BLaER1 treated with 17β-estradiol and CSF1 and Interleukin-3, amounts not matched to agents 10 nM and 100 nM (cell line): ENCODE results near the gene NAA38.
A peak's percentile ranks its signal among the peaks of the same experiment; 100 is the strongest.

Source experiments
- H3K27ac ChIP-seq, 11 experiments: shearing (Covaris generic); formaldehyde crosslinking; 2 replicates each; pipeline ENCODE4 v1.8.1; 2022
- H3K27me3 ChIP-seq, 11 experiments: shearing (Covaris generic); formaldehyde crosslinking; 2 replicates each; pipeline ENCODE4 v1.8.1; 2022
- H3K36me3 ChIP-seq, 11 experiments: shearing (Covaris generic); formaldehyde crosslinking; 2 replicates each; pipeline ENCODE4 v1.8.1; 2022
- H3K4me1 ChIP-seq, 10 experiments: shearing (Covaris generic); formaldehyde crosslinking; 2 replicates each; pipeline ENCODE4 v1.8.1; 2022
- H3K4me2 ChIP-seq, 11 experiments: shearing (Covaris generic); formaldehyde crosslinking; 2 replicates each; pipeline ENCODE4 v1.8.1; 2022
- H3K4me3 ChIP-seq, 10 experiments: shearing (Covaris generic); formaldehyde crosslinking; 2 replicates each; pipeline ENCODE4 v1.8.1; 2022
- H3K9ac ChIP-seq, 11 experiments: shearing (Covaris generic); formaldehyde crosslinking; 2 replicates each; pipeline ENCODE4 v1.8.1; 2022
- H3K9me3 ChIP-seq, 11 experiments: shearing (Covaris generic); formaldehyde crosslinking; replicated peaks in 1 of 11; 2 replicates each; pipeline ENCODE4 v1.8.1; 2022
- H4K20me1 ChIP-seq, 11 experiments: shearing (Covaris generic); formaldehyde crosslinking; 2 replicates each; pipeline ENCODE4 v1.8.1; 2022
- Cebpa-rat ChIP-seq, 11 experiments: shearing (Covaris generic); IDR thresholded peaks; 2 replicates each; pipeline ENCODE4 v1.8.1; 2022

NAA38 gene

DNA sequence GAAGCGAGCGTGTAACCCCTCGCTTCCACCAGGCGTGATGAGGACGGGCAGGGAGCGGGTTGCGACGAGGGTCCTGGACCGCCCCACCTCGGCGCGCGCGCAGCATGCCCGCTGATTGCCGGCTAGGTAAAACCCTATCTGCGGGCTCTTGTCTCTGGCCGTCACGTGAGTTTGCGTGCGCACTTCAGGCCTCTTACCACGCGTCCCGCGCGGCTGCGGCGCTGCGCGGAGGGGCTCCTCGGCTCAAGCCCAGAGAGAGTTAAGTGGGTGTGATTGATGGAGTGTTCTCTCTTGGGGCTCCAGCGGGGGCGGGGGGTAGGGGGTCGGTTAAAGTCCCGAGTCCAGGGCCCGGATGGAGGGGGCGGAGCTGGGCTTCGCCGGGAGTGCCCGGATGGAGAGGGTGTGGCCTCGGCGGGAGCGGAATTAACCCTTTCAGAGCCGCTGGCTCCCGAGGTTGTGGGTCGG lies 15.4 kb downstream of the NAA38 start:
- no peaks in the 10 kb centered on the region for H3K9me3 ChIP-seq
- H3K27me3 ChIP-seq = no peaks in the 10 kb centered on the region
- peaks cover 32 to 62% (median 51%) of the 10 kb centered on the region in 11 experiments for H4K20me1 ChIP-seq
- H3K4me3 ChIP-seq = peak overlapping the region; percentile 66 to 89 (median 76)
- no peak for TF ChIP-seq Cebpa-rat (IDR thresholded peaks at IDR 0.05)
- H3K4me1 ChIP-seq = peaks cover 47 to 54% (median 50%) of the 10 kb centered on the region in 10 experiments
- peaks cover 17 to 38% (median 31%) of the 10 kb centered on the region in 11 experiments for H3K36me3 ChIP-seq
- peak overlapping the region; percentile 91 to 99 (median 98) for H3K27ac ChIP-seq
- H3K4me2 ChIP-seq = peak overlapping the region; percentile 73 to 100 (median 98)
- peak overlapping the region; percentile 89 to 98 (median 96) for H3K9ac ChIP-seq

DNA sequence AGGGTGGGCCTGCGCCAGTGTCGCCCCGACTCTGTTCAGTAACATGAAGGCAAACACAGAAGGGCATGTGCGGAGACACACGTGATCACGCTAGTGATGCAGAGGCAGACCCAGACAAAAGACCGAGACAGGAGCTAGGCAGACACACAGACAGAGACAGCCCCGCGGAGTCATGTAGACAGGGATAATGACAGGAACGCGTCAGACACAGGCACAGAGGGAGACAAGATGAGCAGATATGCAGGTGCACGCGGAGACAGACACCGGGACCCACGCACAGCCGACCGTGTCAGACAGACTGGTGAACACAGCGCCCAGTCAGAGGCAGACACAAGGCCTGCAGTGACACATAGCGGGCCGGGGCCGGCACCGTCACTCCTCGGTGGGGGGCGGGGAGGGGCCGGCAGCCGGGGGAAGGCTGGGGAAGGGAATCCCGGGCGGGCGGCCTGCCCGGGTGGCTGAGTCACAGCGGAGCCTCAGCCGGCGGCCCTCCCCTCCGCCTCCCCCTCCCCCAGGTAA lies 15.9 kb downstream of the NAA38 start:
- H3K27me3 ChIP-seq = no peaks in the 10 kb centered on the region
- H3K4me2 ChIP-seq = peak overlapping the region; percentile 73 to 100 (median 98)
- H3K9me3 ChIP-seq = no peaks in the 10 kb centered on the region
- TF ChIP-seq Cebpa-rat (IDR thresholded peaks at IDR 0.05) = no peak
- H4K20me1 ChIP-seq = peaks cover 29 to 57% (median 46%) of the 10 kb centered on the region in 11 experiments
- H3K27ac ChIP-seq = peak overlapping the region; percentile 91 to 99 (median 98)
- peak overlapping the region; percentile 66 to 89 (median 76) for H3K4me3 ChIP-seq
- H3K36me3 ChIP-seq = peaks cover 12 to 33% (median 26%) of the 10 kb centered on the region in 11 experiments
- peak overlapping the region; percentile 89 to 98 (median 96) for H3K9ac ChIP-seq
- H3K4me1 ChIP-seq = peaks cover 50 to 59% (median 55%) of the 10 kb centered on the region in 10 experiments

GRCh38 chr17:7840875-7841274 lies 16.5 kb downstream of the NAA38 start:
- H3K27me3 ChIP-seq = no peaks in the 10 kb centered on the region
- no peak for TF ChIP-seq Cebpa-rat (IDR thresholded peaks at IDR 0.05)
- peak overlapping the region; percentile 89 to 98 (median 96); a peak in 21 of 22 replicates for H3K9ac ChIP-seq
- H3K4me3 ChIP-seq = peak overlapping the region; percentile 66 to 89 (median 76)
- peaks cover 7 to 29% (median 23%) of the 10 kb centered on the region in 11 experiments for H3K36me3 ChIP-seq
- H3K4me1 ChIP-seq = peaks cover 50 to 64% (median 56%) of the 10 kb centered on the region in 10 experiments
- H3K27ac ChIP-seq = peak overlapping the region; percentile 91 to 99 (median 98); a peak in 21 of 22 replicates
- peak overlapping the region; percentile 73 to 100 (median 98) for H3K4me2 ChIP-seq
- no peaks in the 10 kb centered on the region for H3K9me3 ChIP-seq
- peaks cover 26 to 52% (median 44%) of the 10 kb centered on the region in 11 experiments for H4K20me1 ChIP-seq

DNA sequence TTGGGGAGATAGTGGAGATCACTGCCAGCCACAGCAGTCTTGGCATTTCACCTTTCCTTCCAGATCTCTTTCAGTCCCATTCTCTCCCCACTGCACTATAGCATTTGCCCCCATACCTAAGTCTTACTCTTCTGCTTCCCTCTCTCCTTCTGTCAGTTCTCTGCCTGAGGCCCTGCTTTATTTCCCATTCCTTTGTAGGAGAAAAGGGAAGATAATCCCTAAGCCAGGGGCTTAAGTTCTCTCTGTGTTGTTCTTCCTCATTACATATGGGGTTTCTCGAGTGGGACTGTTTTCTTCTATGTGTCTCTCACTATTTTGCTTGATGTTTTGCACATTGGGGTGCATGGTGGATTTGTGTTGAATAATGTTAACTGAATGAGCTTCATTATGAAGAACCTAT lies 16.9 kb downstream of the NAA38 start:
- Histone ChIP-seq H3K4me2 (peak overlapping the region; percentile 73 to 100 (median 98)), H4K20me1 (peaks cover 22 to 47% (median 40%) of the 10 kb centered on the region in 11 experiments), H3K27ac (peak overlapping the region in 10 of 11 experiments; percentile 91 to 99 (median 98); a peak in 19 of 22 replicates), H3K9ac (peak overlapping the region; percentile 75 to 98 (median 96); a peak in 20 of 22 replicates), H3K4me1 (peaks cover 48 to 61% (median 53%) of the 10 kb centered on the region in 10 experiments), H3K27me3 (no peaks in the 10 kb centered on the region), H3K36me3 (peaks cover 4 to 24% (median 19%) of the 10 kb centered on the region in 11 experiments), H3K9me3 (no peaks in the 10 kb centered on the region), H3K4me3 (peak overlapping the region in 9 of 10 experiments; percentile 68 to 89 (median 77); a peak in 15 of 20 replicates)
- no peak for TF ChIP-seq Cebpa-rat (IDR thresholded peaks at IDR 0.05)

- H3K27ac ChIP-seq = peak overlapping the region in 10 of 11 experiments; percentile 79 to 99 (median 98); a peak in 19 of 22 replicates
- H3K27me3 ChIP-seq = no peaks in the 10 kb centered on the region
- H3K36me3 ChIP-seq = peaks cover 0 to 19% (median 14%) of the 10 kb centered on the region in 11 experiments; a peak in 15 of 22 replicates
- H3K4me1 ChIP-seq = peaks cover 43 to 55% (median 47%) of the 10 kb centered on the region in 10 experiments
- H3K9me3 ChIP-seq = no peaks in the 10 kb centered on the region
- H3K9ac ChIP-seq = peak overlapping the region; percentile 75 to 98 (median 96); a peak in 20 of 22 replicates
- no peak for TF ChIP-seq Cebpa-rat (IDR thresholded peaks at IDR 0.05)
- H3K4me2 ChIP-seq = peak overlapping the region; percentile 73 to 100 (median 98)
- H3K4me3 ChIP-seq = peak overlapping the region in 7 of 10 experiments; percentile 59 to 89 (median 77); a peak in 13 of 20 replicates
- peaks cover 16 to 42% (median 34%) of the 10 kb centered on the region in 11 experiments for H4K20me1 ChIP-seq
Observed at GRCh38 chr17:7839876-7840261, 17.5 kb downstream of the NAA38 start.

- no peaks in the 10 kb centered on the region for H3K9me3 ChIP-seq
- peak overlapping the region; percentile 73 to 100 (median 98) for H3K4me2 ChIP-seq
- peaks cover 41 to 55% (median 47%) of the 10 kb centered on the region in 10 experiments for H3K4me1 ChIP-seq
- H3K36me3 ChIP-seq = peaks cover 0 to 19% (median 14%) of the 10 kb centered on the region in 11 experiments; a peak in 14 of 22 replicates
- peaks cover 12 to 37% (median 31%) of the 10 kb centered on the region in 11 experiments; a peak in 16 of 22 replicates for H4K20me1 ChIP-seq
- no peak for TF ChIP-seq Cebpa-rat (IDR thresholded peaks at IDR 0.05)
- peak overlapping the region; percentile 75 to 98 (median 96) for H3K9ac ChIP-seq
- peak overlapping the region; percentile 62 to 99 (median 98) for H3K27ac ChIP-seq
- no peaks in the 10 kb centered on the region for H3K27me3 ChIP-seq
- peak overlapping the region; percentile 45 to 89 (median 61) for H3K4me3 ChIP-seq
Observed at GRCh38 chr17:7839190-7839875, 18.0 kb downstream of the NAA38 start.

DNA sequence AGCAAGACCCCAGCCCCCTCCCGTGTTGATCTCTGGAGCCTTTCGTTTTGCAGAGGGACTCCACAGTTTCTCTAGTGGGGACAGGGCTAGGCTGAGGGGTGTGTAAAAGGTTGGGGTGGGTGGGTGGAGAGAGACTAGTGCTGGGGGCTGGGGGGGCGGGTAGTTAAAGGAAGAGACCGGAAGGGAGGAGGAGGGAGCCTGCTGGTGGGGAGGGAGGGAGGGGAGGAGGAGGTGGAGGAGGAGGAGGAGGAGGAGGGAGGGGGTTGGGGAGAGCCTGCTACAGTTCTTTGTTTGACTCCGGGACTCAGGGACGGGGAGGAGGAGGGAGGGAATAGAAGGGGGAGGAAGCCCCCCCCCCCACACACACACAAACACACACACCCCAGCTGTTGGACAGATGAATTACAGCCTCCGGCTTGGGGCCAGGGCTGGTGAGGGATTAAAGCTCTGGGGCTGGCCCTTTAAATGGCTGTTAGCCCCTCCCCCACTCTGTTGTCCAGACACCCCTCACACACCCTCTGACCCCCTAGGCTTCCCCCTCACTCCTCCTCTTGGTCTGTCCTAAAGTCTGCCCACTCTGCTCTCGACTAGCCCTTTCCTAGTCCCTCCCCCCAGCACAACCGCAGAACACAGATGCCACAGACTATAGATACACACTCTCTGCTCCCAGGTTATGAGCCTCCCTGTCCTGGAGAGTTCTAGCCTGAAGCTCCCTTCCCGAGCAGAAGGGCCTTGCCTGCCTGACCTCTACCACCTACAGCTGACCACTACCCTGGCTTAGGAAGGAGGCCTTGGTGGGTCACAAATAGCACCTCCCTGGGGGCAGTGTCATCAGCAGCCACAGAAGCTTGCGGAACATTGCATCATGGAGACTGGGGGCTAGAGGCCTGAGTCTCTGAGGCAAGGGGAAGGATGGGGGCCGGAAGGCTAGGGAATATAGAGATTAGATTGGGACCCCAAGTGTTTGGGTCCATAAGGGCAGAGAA lies 19.0 kb downstream of the NAA38 start:
- peaks cover 9 to 33% (median 29%) of the 10 kb centered on the region in 11 experiments; a peak in 14 of 22 replicates for H4K20me1 ChIP-seq
- TF ChIP-seq Cebpa-rat (IDR thresholded peaks at IDR 0.05) = peak in 8 of 11 experiments; percentile 36 to 94 (median 80); a peak in 14 of 22 replicates
- H3K4me1 ChIP-seq = peaks cover 44 to 58% (median 50%) of the 10 kb centered on the region in 10 experiments
- H3K9me3 ChIP-seq = no peaks in the 10 kb centered on the region
- H3K9ac ChIP-seq = peak overlapping the region; percentile 92 to 98 (median 96)
- peak overlapping the region; percentile 66 to 89 (median 78) for H3K4me3 ChIP-seq
- H3K27ac ChIP-seq = peak overlapping the region; percentile 92 to 99 (median 98)
- H3K27me3 ChIP-seq = no peaks in the 10 kb centered on the region
- peak overlapping the region; percentile 96 to 100 (median 99) for H3K4me2 ChIP-seq
- peaks cover 0 to 19% (median 14%) of the 10 kb centered on the region in 11 experiments; a peak in 14 of 22 replicates for H3K36me3 ChIP-seq
